C4-2B (cell line): ENCODE results near the gene PIWIL4.

ENCODE experiments used
- CTCF ChIP-seq: fragments of 450-650 bp; conservative IDR thresholded peaks from 2 replicates; pipeline ENCODE4 v1.5.1; 2017; ENCODE audit warnings: mild to moderate bottlenecking
- ZFX ChIP-seq: fragments of 450-650 bp; IDR thresholded peaks from 2 replicates; pipeline ENCODE4 v1.6.1; 2017

GRCh38 chr11:94590352-94591041, 23.3 kb downstream of the PIWIL4 start:
- no peak for TF ChIP-seq CTCF
- no peak for TF ChIP-seq ZFX
